CD4-positive, alpha-beta T cell (primary cell): ENCODE data around the gene MTERF4. TPM values are rescaled to one million over a fixed set of nuclear protein-coding genes. Genes with fewer than 3 reads are reported as not detected.

Experiments used
- ATAC-seq: fragments of 200-7000 bp; cut with Tn5 transposase; one replicate; pipeline ENCODE4 v1.10.0; 2022; ENCODE audit warnings: mild to moderate bottlenecking; ENCODE audit not compliant: poor library complexity
- CTCF ChIA-PET: fragments of 350-600 bp; sonication (Branson Sonifier 250); formaldehyde crosslinking; loops from one replicate; lab custom pipeline; 2021; ENCODE audit warnings: antibody characterized with exemption, inconsistent platforms; lab: Charles Lee
- POLR2A ChIA-PET: fragments of 350-600 bp; sonication (Branson Sonifier 250); formaldehyde crosslinking; loops from one replicate; lab custom pipeline; 2021; ENCODE audit warnings: antibody characterized with exemption, inconsistent platforms; lab: Charles Lee
- DNase-seq, 14 experiments: peaks; one replicate each; pipeline ENCODE4 v3.0.0-alpha.2; 2013 to 2020; ENCODE audit warnings: mixed read lengths in 2 of 14
- H3K27ac ChIP-seq, 2 donors: one replicate each; pipeline versions ENCODE4 v1.5.1 to v1.7.0; 2013; ENCODE audit warnings: low read length in 2 of 2, low read depth in 1 of 2, mild to moderate bottlenecking in 1 of 2
- H3K27me3 ChIP-seq, 2 experiments: 1 replicate in 1 of 2; 2 replicates in 1 of 2; pipeline versions ENCODE4 v1.6.1 to v1.7.0; 2013; ENCODE audit warnings: low read length in 2 of 2, control low read depth in 1 of 2, mild to moderate bottlenecking in 1 of 2, moderate library complexity in 1 of 2; ENCODE audit not compliant: insufficient read depth in 2 of 2, control insufficient read depth in 1 of 2
- H3K36me3 ChIP-seq: one replicate; pipeline ENCODE4 v1.6.1; 2013; ENCODE audit warnings: low read length, control low read depth; ENCODE audit not compliant: insufficient read depth
- H3K4me1 ChIP-seq: one replicate; pipeline ENCODE4 v1.6.1; 2013; ENCODE audit warnings: low read length, control low read depth; ENCODE audit not compliant: insufficient read depth
- H3K4me3 ChIP-seq: one replicate; pipeline ENCODE4 v1.5.1; 2013; ENCODE audit warnings: mild to moderate bottlenecking, low read length, moderate library complexity
- H3K9me3 ChIP-seq, 2 experiments: 1 replicate in 1 of 2; 2 replicates in 1 of 2; pipeline versions ENCODE4 v1.6.1 to v1.7.0; 2013; ENCODE audit warnings: low read length in 2 of 2, mild to moderate bottlenecking in 2 of 2, control low read depth in 1 of 2, moderate library complexity in 1 of 2; ENCODE audit not compliant: control insufficient read depth in 1 of 2, insufficient read depth in 1 of 2
- H3K27ac Mint-ChIP-seq: one replicate; pipeline ENCODE4 v1.8.0; 2020; ENCODE audit warnings: mixed read lengths
- H3K27me3 Mint-ChIP-seq: one replicate; pipeline ENCODE4 v1.8.0; 2021; ENCODE audit warnings: mixed read lengths
- H3K36me3 Mint-ChIP-seq: one replicate; pipeline ENCODE4 v1.8.0; 2021; ENCODE audit warnings: low read depth, mixed read lengths
- H3K4me1 Mint-ChIP-seq: one replicate; pipeline ENCODE4 v1.8.0; 2021; ENCODE audit warnings: low read depth, mixed read lengths
- H3K4me3 Mint-ChIP-seq: one replicate; pipeline ENCODE4 v1.8.0; 2020; ENCODE audit warnings: mild to moderate bottlenecking, mixed read lengths
- H3K9me3 Mint-ChIP-seq: one replicate; pipeline ENCODE4 v1.8.0; 2020; ENCODE audit warnings: mixed read lengths
- CTCF ChIP-seq: fragments of 200-600 bp; IDR thresholded peaks from one replicate; pipeline ENCODE4 v1.8.0; 2022; ENCODE audit warnings: antibody characterized with exemption, mild to moderate bottlenecking
- intact Hi-C, 2 experiments: fragments of 100-400 bp; cut with DNase I in 1 of 2; cut with micrococcal nuclease in 1 of 2; formaldehyde crosslinking; loops; one replicate each; pipeline versions ENCODE4 v1.15.1 to v1.9.0; 2023 to 2025; cut with DNase I, micrococcal nuclease
- total RNA-seq, 174 experiments: library from RNA in 2 of 174; stranded (reverse) in 2 of 174; gene quantifications; one replicate each; pipeline ENCODE4 v1.2.3 and lab custom pipeline; 2021 to 2026

The MTERF4 gene
- total RNA-seq, 2 experiments from 2014 or later = 84.0 to 87.5 TPM

GRCh38 chr2:241132538-241133435 is 30.7 kb upstream of the MTERF4 start:
- Histone ChIP-seq H3K36me3 (peaks cover 40% of the 10 kb centered on the region), H3K4me3 (no peak overlapping the region), H3K4me1 (peaks cover 15% of the 10 kb centered on the region), H3K27me3 (no peaks in the 10 kb centered on the region), H3K9me3 (no peaks in the 10 kb centered on the region), H3K27ac (no peak overlapping the region)
- Mint-ChIP-seq H3K4me3 (no peak overlapping the region), H3K4me1 (peaks cover 6% of the 10 kb centered on the region), H3K9me3 (no peaks in the 10 kb centered on the region), H3K27ac (no peak overlapping the region), H3K36me3 (peaks cover 53% of the 10 kb centered on the region), H3K27me3 (no peaks in the 10 kb centered on the region)
- ChIA-PET CTCF (interaction anchor here (0.7 kb wide), 1 partner anchor 20 kb away, joined by 3 read pairs; no protein-coding TSS in a partner anchor), POLR2A (no interaction called here)
- intact Hi-C loops = no loop called here
- no peak for DNase-seq
- ATAC-seq = no peak
- TF ChIP-seq CTCF = no peak

GRCh38 chr2:241131531-241131930 is 29.4 kb upstream of the MTERF4 start:
- intact Hi-C loops = no loop called here
- Histone ChIP-seq H3K27me3 (no peaks in the 10 kb centered on the region), H3K36me3 (peaks cover 29% of the 10 kb centered on the region), H3K9me3 (no peaks in the 10 kb centered on the region), H3K4me1 (peaks cover 28% of the 10 kb centered on the region), H3K27ac (no peak overlapping the region), H3K4me3 (no peak overlapping the region)
- Mint-ChIP-seq H3K9me3 (no peaks in the 10 kb centered on the region), H3K4me1 (peaks cover 12% of the 10 kb centered on the region), H3K36me3 (peaks cover 47% of the 10 kb centered on the region), H3K4me3 (no peak overlapping the region), H3K27ac (no peak overlapping the region), H3K27me3 (no peaks in the 10 kb centered on the region)
- ChIA-PET CTCF (no interaction called here), POLR2A (no interaction called here)
- DNase-seq (no peak), ATAC-seq (no peak)
- TF ChIP-seq CTCF = no peak

GRCh38 chr2:241130316-241130715 is 28.2 kb upstream of the MTERF4 start:
- ChIA-PET CTCF (no interaction called here), POLR2A (interaction anchor here (1.0 to 1.6 kb wide), 2 partner anchors 19 to 28 kb away, joined by 3 to 4 read pairs; partner anchors contain the start of genes MTERF4 and PASK)
- H3K4me1 ChIP-seq = peaks cover 39% of the 10 kb centered on the region
- no peaks in the 10 kb centered on the region for H3K27me3 ChIP-seq
- peaks cover 24% of the 10 kb centered on the region for H3K36me3 ChIP-seq
- H3K4me3 Mint-ChIP-seq = no peak overlapping the region
- DNase-seq (no peak), ATAC-seq (no peak)
- intact Hi-C loops = loop anchor here in 1 of 2 experiments (1.0 kb wide), 1 partner anchor 30 kb away; no protein-coding TSS in a partner anchor
- no peak overlapping the region for H3K27ac Mint-ChIP-seq
- H3K4me3 ChIP-seq = no peak overlapping the region
- TF ChIP-seq CTCF = no peak
- no peak overlapping the region for H3K27ac ChIP-seq
- no peaks in the 10 kb centered on the region for H3K9me3 ChIP-seq
- no peaks in the 10 kb centered on the region for H3K27me3 Mint-ChIP-seq
- H3K4me1 Mint-ChIP-seq = peaks cover 12% of the 10 kb centered on the region
- H3K9me3 Mint-ChIP-seq = no peaks in the 10 kb centered on the region
- peaks cover 35% of the 10 kb centered on the region for H3K36me3 Mint-ChIP-seq
